Measurements from ENCODE around the gene GPER1.

GPER1 gene

GRCh38 chr7:1090686-1091643 is 3.1 kb downstream of the GPER1 start:
- DNase-seq (ENCODE audit: low read depth) = no peak

GRCh38 chr7:1091644-1092027 is 3.7 kb downstream of the GPER1 start:
- DNase-seq (ENCODE audit: low read depth) = no peak

- DNase-seq (ENCODE audit: low read depth) = no peak
Measured at GRCh38 chr7:1092161-1092632, 4.3 kb downstream of the GPER1 start.

GRCh38 chr7:1092806-1093501 is 5.0 kb downstream of the GPER1 start:
- no peak for DNase-seq (ENCODE audit: low read depth)

GRCh38 chr7:1093502-1093843 is 5.6 kb downstream of the GPER1 start:
- no peak for DNase-seq (ENCODE audit: low read depth)

- no peak for DNase-seq (ENCODE audit: low read depth)
Measured at GRCh38 chr7:1093916-1094508, 6.1 kb downstream of the GPER1 start.

GRCh38 chr7:1094870-1095269 is 7.0 kb downstream of the GPER1 start:
- DNase-seq (ENCODE audit: low read depth) = no peak

- DNase-seq (ENCODE audit: low read depth) = no peak
Measured at GRCh38 chr7:1095621-1096155, 7.8 kb downstream of the GPER1 start.

- DNase-seq (ENCODE audit: low read depth) = no peak
Measured at GRCh38 chr7:1096156-1097119, 8.5 kb downstream of the GPER1 start.

GRCh38 chr7:1097120-1097504 is 9.2 kb downstream of the GPER1 start:
- DNase-seq (ENCODE audit: low read depth) = no peak

GRCh38 chr7:1098243-1099153 is 10.6 kb downstream of the GPER1 start:
- DNase-seq (ENCODE audit: low read depth) = no peak

- no peak for DNase-seq (ENCODE audit: low read depth)
Measured at GRCh38 chr7:1099154-1099542, 11.2 kb downstream of the GPER1 start.

GRCh38 chr7:1099637-1100036 is 11.7 kb downstream of the GPER1 start:
- DNase-seq (ENCODE audit: low read depth) = no peak

- no peak for DNase-seq (ENCODE audit: low read depth)
Measured at GRCh38 chr7:1100386-1100785, 12.5 kb downstream of the GPER1 start.

- no peak for DNase-seq (ENCODE audit: low read depth)
Measured at GRCh38 chr7:1100834-1101562, 13.1 kb downstream of the GPER1 start.

GRCh38 chr7:1101563-1102431 is 13.9 kb downstream of the GPER1 start:
- DNase-seq (ENCODE audit: low read depth) = no peak

- DNase-seq (ENCODE audit: low read depth) = no peak
Measured at GRCh38 chr7:1103009-1103788, 15.3 kb downstream of the GPER1 start.

All from activated T-helper 1 cell treated with Interleukin-2 at 50 U/mL for 16 hours (primary cell).